GM23338 (cell line): ENCODE data around the gene TMEM244.

Experiments
- CREB1 ChIP-seq: fragments of 250-450 bp; sonication (Bioruptor Pico); IDR thresholded peaks from 2 replicates; pipeline ENCODE4 v1.5.0; 2020; ENCODE audit warnings: low read depth, mild to moderate bottlenecking, moderate library complexity
- EZH2 ChIP-seq: fragments of 200-600 bp; sonication (generic); IDR thresholded peaks from one replicate; pipeline ENCODE4 v1.8.0; 2017; ENCODE audit warnings: antibody characterized with exemption, mild to moderate bottlenecking, low read depth; ENCODE audit not compliant: unreplicated experiment
- POLR2AphosphoS5 ChIP-seq: IDR thresholded peaks from 2 replicates; pipeline ENCODE4 v1.6.1; 2016; ENCODE audit warnings: antibody characterized with exemption, low read depth
- TF ChIP-seq, protein P1 (sequence below), 2 experiments: fragments of 200-600 bp in 1 of 2; sonication (generic) in 1 of 2; conservative IDR thresholded peaks; 2 replicates each; pipeline versions ENCODE4 v1.5.1 to v1.6.1; 2016 to 2017; ENCODE audit warnings: antibody characterized with exemption in 2 of 2, low read depth in 2 of 2, mild to moderate bottlenecking in 2 of 2, moderate library complexity in 1 of 2

DNA sequence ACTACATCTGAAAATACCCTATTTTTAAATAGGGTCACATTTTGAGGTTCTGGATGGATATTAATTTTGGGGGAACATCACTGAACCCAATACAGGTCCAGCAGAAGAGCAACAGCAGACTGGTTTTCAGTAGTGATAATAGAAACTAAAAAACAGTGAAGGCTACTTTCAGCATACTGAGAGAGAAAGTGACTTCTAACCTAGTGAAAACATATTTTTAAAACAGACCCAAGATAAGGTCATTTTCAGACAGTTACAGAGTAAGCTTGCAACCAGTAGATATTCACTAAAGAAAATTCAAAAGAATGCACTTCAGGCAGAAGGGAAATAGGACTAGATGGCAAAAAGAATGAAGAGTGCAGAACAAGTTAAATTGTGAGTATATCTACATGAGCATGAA lies 42.0 kb upstream of the TMEM244 start:
- TF ChIP-seq POLR2AphosphoS5 (no peak), EZH2 (no peak), CREB1 (CRISPR knock-in tag) (no peak)
- TF ChIP-seq, protein P1, sequence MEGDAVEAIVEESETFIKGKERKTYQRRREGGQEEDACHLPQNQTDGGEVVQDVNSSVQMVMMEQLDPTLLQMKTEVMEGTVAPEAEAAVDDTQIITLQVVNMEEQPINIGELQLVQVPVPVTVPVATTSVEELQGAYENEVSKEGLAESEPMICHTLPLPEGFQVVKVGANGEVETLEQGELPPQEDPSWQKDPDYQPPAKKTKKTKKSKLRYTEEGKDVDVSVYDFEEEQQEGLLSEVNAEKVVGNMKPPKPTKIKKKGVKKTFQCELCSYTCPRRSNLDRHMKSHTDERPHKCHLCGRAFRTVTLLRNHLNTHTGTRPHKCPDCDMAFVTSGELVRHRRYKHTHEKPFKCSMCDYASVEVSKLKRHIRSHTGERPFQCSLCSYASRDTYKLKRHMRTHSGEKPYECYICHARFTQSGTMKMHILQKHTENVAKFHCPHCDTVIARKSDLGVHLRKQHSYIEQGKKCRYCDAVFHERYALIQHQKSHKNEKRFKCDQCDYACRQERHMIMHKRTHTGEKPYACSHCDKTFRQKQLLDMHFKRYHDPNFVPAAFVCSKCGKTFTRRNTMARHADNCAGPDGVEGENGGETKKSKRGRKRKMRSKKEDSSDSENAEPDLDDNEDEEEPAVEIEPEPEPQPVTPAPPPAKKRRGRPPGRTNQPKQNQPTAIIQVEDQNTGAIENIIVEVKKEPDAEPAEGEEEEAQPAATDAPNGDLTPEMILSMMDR (conservative IDR thresholded peaks at IDR 0.05; ENCODE audit: low read depth in 2 of 2): no peak
